ENCODE measurements around the gene DLG2.
"Not testable (repeated sequence)": the region's sequence is repeated elsewhere in the genome, so short reads cannot be mapped to it uniquely, and the experiment has no call there.

Gene DLG2

DNA sequence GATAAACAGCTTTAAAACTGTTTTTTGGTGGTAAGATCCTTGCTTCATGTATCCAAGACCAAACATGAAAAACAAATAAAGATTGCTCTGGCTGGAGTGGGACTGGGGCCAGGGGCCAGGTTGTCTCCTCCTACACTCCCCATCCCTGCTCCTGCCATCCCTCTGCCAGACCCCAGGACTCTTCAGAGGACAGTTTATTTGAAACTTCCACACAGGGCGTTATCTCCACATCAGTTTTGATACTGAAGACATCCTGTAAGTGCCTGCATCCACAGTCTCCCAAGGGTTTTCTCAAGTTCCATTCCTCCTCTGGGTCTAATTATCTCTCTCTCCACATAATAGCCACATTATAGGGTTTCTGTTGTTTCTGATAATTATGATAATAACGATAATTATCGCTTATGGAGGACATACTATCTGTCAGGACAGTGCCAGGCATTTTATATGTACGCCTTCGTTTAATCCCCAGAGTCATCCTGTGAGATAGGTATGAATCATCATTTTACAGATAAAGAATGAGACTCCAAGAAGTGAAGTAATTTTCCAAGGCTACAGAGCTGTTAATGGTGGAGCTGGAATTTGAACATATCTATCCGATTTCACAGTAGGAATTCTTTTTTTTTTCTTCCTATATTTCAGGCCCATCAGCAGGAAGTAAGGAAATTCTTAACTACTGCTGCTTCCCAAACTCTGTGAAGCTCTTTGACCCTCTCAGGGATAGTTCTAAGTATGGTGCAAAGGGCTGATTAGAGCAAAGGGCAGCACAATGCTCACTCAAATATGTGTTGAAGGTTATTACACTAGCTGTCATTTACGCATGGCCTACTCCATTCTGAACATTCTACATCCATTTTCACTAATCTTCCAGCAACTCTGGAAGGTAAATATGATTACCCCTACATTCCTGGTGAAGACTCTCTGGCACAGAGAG is 1852.9 kb downstream of the DLG2 start:
- DNase-seq (ENCODE audit: low read depth), result no peak

DNA sequence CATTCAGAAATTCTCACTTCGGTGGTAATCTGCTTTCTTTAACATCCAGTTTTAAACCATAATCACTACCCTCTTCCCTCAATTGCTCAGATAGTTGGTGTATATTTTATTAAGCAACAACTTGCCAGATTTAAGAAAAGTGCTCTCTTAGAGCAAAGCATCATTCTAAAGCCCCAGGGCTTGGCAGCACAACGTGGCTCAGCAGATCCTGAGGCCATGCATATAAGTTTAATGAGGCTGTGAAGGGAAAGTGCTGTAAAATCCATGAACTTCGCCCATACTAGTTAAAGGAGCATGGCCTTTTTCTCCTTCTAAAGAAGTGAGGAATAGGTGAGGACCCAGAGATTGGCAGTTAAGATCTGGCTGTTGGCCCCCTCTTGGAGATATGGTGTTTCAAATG is 1858.7 kb downstream of the DLG2 start:
- DNase-seq (ENCODE audit: low read depth), result no peak

DNA sequence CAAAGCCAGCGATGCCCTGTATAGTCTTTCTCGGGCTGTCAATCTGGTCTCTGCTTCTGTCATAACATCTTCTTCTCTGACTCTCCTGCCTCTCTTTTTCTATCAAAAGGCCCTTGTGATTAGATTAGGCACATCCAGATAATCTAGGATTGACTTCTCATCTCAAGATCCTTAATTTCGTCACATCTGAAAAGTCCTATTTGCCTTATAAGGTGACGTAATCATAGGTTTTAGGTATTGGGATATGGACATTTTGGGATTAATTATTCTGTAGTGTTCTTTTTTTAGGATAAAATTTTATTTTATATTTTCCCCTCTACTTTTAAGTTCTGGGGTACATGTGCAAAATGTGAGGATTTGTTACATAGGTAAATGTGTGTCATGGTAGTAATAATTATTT is 1860.2 kb downstream of the DLG2 start:
- DNase-seq (ENCODE audit: low read depth), result no peak

DNA sequence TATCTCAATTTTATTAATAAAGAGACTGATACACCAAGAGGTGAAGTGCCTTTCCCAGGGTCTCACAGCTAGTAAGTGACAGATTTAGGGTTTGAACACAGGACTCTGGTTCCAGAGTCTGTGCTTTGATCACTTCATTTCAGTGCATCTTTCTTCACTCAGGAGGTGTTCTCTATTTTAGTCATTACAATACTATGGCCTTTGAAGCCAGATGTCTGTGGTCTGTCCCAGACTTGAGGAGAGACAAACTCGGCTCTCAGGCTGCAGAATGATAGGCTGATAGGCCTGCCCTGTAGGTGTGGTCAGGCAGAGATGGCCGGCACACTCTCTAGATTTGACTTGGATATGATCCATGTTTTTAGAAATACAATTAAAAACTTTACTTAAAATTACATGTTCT is 1862.5 kb downstream of the DLG2 start:
- DNase-seq (ENCODE audit: low read depth), result no peak

DNA sequence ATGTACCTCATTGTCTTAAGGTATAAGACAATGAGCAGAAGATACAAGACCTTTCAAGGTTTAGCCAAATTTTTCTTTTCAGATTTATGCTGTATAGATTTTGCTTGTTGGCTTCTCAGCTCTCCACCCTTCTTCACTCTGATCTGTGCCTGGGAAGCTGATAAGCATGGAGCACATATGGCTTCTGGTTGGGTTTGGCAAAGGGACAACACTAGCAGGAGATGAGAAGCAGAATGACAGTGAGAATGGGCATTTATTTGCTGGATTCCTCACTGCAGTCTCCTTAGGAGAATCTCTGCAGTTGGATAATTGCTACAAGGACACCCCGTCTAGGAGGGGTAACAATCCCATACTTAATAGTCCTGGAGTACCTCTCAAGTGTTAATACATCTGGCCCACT is 1866.2 kb downstream of the DLG2 start:
- DNase-seq (ENCODE audit: low read depth), result no peak

DNA sequence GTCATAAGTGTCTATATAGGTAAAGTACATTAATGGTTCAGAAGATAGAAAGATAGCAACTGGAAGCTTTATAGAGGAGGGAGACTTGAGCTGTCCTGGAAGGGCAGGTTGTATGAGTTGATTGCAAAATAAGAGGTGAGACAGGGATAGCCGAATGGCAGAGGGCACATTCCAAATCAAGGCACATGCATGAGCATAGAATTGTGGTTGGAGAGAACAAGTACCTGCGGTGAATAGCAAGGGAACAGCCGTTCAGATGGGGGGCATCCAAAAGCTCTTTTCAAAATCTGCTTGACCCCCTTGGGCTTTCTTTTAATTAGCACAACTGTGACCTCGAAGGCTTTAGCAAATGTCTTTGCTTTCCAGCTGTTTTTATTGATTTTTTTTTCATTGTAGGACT is 1868.0 kb downstream of the DLG2 start:
- DNase-seq (ENCODE audit: low read depth), result no peak

DNA sequence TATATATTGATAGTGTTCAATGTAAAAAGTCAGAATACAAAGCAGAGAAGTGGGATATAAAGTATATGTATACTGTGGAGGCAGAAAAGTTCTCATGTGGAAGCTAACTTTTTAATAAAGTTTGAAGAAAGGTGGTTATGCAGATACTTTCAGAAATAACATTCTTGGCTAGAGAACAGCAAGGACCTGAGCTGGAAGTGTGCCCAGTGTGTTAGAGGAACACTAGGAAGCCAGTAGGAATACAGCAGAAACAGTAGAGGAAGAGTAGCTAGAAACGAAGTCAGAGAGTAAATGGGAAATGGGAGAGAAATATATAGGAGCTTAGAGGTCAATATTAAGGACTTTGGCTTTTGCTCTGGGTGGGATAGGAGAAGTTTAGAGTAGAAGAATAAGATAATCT is 1876.1 kb downstream of the DLG2 start:
- no peak for DNase-seq (ENCODE audit: low read depth)

DNA sequence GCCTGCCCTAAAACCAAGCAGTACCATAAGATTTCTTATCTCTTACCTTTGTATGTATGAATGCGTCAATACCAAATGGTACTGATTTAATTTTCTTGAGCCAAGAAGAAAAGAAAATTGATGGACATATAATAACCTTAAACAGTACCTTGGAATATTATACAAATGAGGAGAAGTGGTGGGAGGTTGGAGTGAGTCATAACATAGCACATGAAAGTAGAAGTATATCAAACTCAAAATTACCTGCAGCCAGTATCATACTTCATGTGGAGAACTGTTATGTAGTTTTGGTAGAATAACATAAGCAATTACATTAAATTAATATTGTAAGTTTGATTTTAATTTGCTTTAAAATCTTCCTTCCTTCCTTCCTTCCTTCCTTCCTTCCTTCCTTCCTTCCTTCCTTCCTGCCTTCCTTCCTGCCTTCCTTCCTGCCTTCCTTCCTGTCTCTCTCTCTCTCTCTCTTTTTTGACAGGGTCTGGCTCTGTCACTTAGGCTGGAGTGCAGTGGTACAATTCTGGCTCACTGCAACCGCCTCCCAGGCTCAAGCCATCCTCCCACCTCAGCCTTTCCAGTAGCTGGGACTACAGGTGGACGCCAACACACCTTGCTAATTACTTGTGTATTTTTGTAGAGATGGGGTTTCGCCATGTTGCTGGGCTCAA is 1880.1 kb downstream of the DLG2 start:
- DNase-seq (ENCODE audit: low read depth), result no peak

DNA sequence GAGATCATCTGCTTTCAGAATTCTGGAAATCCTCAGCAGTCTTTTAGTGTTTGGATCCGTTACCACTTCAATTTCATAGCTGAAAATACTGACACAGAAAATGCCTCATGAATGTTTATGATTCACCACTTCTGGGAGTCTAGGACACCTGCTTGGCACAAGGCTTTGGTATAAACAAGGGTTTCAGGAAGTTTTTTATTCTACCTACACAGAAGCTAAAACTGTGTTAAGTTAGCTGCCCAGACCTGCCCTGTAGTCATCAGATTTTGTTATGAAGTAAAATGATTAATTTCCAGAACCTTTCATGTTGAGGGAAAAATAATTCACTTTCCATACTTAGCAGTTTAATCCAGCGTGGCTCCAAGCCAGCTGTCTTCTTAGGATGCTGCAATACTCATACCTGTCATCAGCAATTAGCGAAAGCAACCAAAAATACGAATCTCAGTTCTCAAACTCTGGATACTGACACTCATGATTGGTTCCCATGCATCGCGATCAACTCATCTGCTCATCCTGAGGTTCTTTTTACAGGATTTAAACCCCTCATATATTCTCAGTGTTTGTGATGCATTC is 1882.4 kb downstream of the DLG2 start:
- DNase-seq (ENCODE audit: low read depth), result no peak

DNA sequence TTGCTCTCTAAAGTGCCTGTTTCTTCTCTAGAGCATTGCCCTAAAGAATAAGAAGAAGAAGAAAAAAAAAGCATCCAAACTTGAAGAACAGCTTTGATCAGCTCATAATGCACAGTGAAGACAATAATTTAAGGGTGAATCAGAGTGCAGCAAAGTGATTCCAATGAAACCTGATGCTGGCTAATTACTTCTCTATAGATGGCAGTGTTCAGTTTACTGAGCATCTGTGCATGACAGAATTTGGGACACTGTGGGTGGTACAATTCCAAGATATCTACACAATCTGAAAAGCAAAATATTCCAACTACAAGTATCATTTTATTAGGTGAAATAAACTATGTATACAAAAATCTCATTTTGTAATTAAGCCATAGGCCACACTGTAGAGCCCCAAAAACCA is 1890.5 kb downstream of the DLG2 start:
- no peak for DNase-seq (ENCODE audit: low read depth)

DNA sequence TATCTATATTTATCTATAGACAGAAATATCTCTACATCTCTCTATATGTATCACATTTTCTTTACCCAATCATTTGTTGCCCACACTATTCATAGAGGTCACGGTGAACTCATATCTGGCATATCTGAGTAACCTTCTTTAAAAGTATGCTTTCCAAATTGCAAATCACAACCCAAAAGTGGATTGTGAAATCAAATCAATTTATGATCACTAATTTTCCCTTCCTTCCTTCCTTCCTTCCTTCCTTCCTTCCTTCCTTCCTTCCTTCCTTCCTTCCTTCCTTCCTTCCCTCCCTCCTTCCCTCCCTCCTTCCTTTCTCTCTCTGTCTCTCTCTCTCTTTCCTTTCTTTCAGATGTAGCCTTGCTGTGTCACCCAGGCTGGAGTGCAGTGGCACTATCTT is 1893.0 kb downstream of the DLG2 start:
- no peak for DNase-seq (ENCODE audit: low read depth)

DNA sequence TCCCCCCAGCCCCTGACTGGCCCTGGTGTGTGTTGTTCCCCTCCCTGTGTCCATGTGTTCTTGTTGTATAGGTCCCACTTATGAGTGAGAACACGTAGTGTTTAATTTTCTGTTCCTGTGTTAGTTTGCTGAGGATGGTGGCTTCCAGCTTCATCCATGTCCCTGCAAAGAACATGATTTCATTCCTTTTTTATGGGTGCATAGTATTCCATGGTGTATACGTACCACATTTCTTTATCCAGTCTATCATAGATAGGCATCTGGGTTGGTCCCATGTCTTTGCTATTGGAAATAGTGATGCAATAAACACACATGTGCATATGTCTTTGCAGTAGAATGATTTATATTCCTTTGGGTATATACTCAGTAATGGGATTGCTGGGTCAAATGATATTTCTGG is 1895.9 kb downstream of the DLG2 start:
- DNase-seq (ENCODE audit: low read depth), result not testable (repeated sequence)

DNA sequence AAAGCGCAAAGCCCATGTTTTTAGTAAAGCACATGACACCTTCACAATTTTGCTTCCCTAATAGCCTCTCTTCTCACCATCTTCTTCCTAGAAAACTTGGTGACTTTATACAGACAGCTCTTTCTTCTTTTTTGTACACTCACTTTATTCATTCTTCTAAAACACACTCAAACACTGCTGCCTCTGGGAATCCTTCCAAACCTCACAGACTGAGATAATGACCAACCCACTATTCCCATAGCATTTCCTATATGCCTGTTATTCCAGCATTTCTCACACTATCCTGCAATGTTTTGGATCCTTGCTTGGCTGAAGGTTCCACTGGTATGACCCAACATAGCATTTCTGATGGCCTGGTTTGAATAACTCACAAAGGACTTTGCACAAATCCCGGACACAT is 1898.9 kb downstream of the DLG2 start:
- no peak for DNase-seq (ENCODE audit: low read depth)

DNA sequence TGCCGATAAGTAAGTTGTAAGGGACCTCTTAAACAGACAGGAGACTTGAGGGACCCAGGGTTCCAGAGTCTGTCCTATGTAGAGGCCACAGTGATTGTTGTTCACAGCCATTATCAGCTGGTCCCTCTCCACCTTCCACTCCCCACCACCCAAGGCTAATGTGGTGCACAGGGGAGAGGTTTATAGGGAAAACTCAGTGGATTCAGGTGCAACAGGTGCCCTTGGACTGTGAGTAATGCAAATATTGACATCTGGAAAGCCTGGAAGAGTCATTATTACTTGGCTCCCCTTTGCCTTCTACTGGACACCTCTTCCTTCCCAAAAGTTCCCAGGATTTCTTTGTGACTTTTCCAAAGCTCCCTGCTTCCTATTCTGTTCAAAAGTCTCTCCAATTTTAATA is 1899.9 kb downstream of the DLG2 start:
- no peak for DNase-seq (ENCODE audit: low read depth)

DNA sequence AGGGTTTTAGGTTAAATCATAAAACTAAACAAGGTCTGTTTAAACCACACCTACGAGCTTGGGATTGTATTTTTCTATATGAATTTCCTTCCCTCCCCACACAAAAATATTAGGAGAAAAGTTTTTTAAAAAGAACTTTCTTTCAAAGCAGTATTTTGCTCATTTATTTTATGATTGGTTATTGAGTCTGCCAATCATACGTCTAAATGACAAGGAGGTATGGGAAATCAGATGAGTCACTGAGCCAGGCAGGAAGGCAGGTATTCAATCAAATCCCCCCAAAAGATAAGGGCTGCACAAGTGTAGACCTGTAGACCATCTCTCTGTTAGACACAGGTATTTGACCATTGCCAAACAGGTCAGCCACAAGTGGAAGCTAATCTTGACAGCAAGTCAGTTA is 1900.8 kb downstream of the DLG2 start:
- DNase-seq (ENCODE audit: low read depth), result no peak

DNA sequence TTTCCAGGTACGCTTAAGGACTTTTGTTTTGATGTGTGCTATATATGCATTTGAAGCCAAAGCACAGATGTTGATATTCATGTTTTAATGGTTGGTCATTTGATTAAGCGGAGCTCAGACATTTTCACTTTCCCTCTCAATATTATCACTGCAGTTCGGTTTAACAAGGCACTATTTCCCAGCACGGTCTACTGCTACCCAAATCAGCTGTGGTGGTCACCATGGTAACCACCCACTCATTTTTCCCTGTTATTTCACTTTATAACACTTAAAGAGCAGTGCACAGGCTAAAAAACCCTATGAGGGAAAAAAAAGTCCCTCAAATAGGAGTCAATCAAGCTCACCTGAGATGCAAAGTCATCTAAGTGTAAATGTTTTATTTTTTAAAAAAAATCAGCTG is 1901.4 kb downstream of the DLG2 start:
- no peak for DNase-seq (ENCODE audit: low read depth)

DNA sequence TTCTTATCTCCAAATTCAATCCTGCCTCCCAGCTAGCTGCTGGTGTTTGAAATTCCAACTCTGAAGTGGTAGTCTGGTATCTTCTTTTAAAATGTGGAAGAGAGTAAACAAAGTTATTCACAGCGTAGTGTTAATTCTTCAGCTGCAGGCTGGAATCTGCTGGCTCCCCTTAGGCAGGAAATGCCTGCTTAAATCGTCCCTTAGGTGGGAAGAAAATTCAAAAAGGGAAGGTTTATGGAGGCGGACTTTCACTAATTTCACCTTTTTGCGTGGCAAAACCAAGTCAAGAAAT is 1901.9 kb downstream of the DLG2 start:
- DNase-seq (ENCODE audit: low read depth), result no peak

DNA sequence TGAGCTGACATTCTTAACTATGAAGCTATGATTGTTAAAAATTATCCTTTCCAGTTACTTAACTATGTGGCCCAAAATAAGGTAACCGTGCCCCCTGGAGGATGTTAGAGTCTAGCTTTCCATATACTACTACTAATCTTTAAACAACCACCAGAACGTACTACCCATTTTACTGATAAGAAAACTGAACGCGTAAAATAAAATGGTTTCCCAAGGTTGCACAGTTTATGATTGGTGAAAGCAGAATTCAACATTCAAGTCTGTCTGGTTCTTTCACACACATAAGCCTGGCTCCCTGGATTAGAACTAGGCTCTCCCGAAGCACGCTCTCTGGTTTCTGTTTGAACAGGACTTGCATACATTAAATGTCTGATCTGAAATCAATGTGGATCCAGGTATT is 1903.1 kb downstream of the DLG2 start:
- DNase-seq (ENCODE audit: low read depth), result no peak

DNA sequence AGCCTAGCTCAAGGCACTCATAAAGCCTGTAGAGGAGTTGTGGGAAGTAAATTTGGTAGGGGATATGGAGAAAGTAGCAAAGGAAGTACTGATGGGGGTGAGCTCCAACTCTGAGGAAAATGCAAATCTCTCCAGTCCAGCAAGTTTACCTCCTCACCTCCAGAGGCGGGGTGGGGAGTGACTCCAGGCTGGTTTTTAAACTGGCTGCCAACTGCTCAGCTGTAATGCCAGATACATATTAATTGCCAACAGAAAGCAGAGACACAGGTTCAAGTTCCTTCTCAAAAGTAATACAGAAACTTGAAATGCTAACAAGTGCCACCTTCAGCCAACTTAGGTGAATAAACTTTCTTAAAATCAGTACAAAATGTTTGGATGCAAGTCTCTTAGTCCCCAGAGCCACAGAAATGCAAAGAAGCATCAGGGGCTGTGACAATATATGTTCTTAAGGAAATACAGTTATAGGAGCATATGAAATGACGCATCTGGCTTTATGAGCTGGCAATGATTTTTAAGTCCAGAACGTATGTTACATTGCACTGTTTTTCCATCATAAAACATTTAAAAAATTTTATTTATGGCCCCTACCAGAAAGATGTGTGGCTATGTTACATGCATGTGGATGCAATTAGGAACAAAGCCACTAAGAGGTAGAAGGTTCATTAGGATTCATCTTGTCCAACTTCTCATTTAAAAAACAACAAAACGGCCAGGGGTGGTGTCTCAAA is 1904.6 kb downstream of the DLG2 start:
- no peak for DNase-seq (ENCODE audit: low read depth)

DNA sequence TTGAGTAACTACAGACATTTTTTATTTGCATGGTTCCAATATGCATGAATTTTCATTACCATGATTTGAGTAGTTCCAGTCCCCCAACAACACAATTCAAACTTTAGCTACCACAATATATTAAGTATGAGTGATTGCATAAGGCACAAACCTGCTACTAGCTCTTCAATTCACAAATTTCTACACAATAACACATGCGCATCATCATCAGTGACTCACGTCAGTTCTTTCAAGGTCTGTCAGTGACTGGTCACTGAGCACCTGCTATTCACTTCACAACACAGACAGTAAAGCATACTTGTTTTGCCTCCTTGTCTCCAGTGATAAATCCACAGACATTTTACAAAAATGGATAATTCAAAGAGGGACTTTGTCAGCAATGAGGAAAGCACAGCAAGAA is 1905.9 kb downstream of the DLG2 start:
- no peak for DNase-seq (ENCODE audit: low read depth)

DNA sequence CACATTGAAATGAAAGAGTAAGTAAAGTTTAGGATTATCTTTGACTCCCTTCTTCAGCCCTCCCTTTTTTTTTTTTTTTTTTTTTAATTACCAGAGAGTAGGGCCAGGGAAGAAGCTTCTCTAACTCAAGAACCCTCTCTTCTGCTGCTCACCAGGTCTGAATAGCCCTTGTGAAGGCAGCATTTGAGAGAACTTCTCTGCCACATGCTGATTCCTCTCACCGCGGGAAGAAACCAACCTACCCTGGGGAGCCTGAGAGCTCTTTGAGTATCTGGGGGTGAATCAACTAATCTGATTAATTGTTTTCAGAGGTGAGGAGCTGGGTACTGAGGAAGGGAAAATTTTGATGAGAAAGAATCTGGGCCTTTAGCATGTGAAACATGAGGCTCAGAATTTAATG is 1906.5 kb downstream of the DLG2 start:
- no peak for DNase-seq (ENCODE audit: low read depth)

DNA sequence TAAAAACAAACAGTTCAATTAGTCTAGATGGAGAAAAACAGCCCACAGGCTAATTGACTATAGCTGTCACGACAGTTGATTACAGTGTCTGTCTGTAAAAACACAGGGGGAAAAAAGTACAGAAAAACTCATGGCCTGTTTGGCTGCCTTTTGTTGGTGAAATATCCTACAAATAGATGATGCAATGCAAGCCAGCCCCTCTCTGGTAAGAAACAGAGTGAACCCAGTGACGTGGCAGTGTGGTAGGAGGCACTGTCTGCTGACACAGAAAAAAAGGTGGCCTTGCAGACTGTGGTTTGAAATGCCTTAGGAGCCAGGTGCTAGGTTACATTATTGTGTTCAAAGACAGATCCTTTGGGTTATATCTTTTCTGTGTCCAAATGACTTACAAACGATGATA is 1909.6 kb downstream of the DLG2 start:
- no peak for DNase-seq (ENCODE audit: low read depth)

Data from activated T-helper 1 cell treated with Interleukin-2 at 50 U/mL for 16 hours (primary cell).